ENCODE results near the gene TGFBR2. TPM values are rescaled to one million over a fixed set of nuclear protein-coding genes. Genes with fewer than 3 reads are reported as not detected.

The TGFBR2 gene
- 10 to 100 TPM; 47.3 to 50.5 TPM for total RNA-seq

- DNase-seq: peak; percentile 95
- Mint-ChIP-seq H3K9me3 (ENCODE audit: low read depth) (no peaks in the 10 kb centered on the region), H3K36me3 (peaks cover 23% of the 10 kb centered on the region), H3K4me1 (peaks cover 53% of the 10 kb centered on the region), H3K27me3 (no peaks in the 10 kb centered on the region), H3K27ac (peak within 1 kb of the TSS; percentile 99), H3K4me3 (peak within 1 kb of the TSS; percentile 91)
- ATAC-seq: peak; percentile 83
- CTCF ChIA-PET: interaction anchor here (0.8 to 2.8 kb wide), 9 partner anchors 9 to 171 kb away, joined by 3 to 18 read pairs (median 4); no protein-coding TSS in a partner anchor
Observed at GRCh38 chr3:30606301-30607031, at the start of gene TGFBR2. TSS of gene TGFBR2 (plus strand) at chr3:30606601. CDS start at chr3:30606884, 283 bp downstream.

- Mint-ChIP-seq H3K27me3 (no peaks in the 10 kb centered on the region), H3K36me3 (peaks cover 4% of the 10 kb centered on the region), H3K4me1 (peaks cover 2% of the 10 kb centered on the region), H3K9me3 (ENCODE audit: low read depth) (no peaks in the 10 kb centered on the region), H3K4me3 (no peak overlapping the region), H3K27ac (no peak overlapping the region)
- no peak for DNase-seq
- no peak for ATAC-seq
- CTCF ChIA-PET: interaction anchor here (1.1 kb wide), 1 partner anchor 136 kb away, joined by 3 read pairs; no protein-coding TSS in a partner anchor
Observed at GRCh38 chr3:30557746-30558303, 48.6 kb upstream of the TGFBR2 start.

- ATAC-seq: no peak
- no peaks in the 10 kb centered on the region for H3K27me3 Mint-ChIP-seq
- H3K4me1 Mint-ChIP-seq: no peaks in the 10 kb centered on the region
- no peak for DNase-seq
- H3K27ac Mint-ChIP-seq: no peak overlapping the region
- no peaks in the 10 kb centered on the region for H3K9me3 Mint-ChIP-seq (ENCODE audit: low read depth)
- peaks cover 2% of the 10 kb centered on the region for H3K36me3 Mint-ChIP-seq
- H3K4me3 Mint-ChIP-seq: no peak overlapping the region
- CTCF ChIA-PET: no interaction called here
Observed at GRCh38 chr3:30563956-30564355, 42.4 kb upstream of the TGFBR2 start.

- peaks cover 2% of the 10 kb centered on the region for H3K9me3 Mint-ChIP-seq (ENCODE audit: low read depth)
- DNase-seq (no peak), ATAC-seq (no peak)
- H3K27me3 Mint-ChIP-seq: no peaks in the 10 kb centered on the region
- H3K4me3 Mint-ChIP-seq: no peak overlapping the region
- H3K36me3 Mint-ChIP-seq: no peaks in the 10 kb centered on the region
- H3K27ac Mint-ChIP-seq: no peak overlapping the region
- H3K4me1 Mint-ChIP-seq: no peaks in the 10 kb centered on the region
- CTCF ChIA-PET: no interaction called here
Observed at GRCh38 chr3:30567139-30567753, 39.2 kb upstream of the TGFBR2 start.

- H3K4me1 Mint-ChIP-seq: peaks cover 2% of the 10 kb centered on the region
- peaks cover 1% of the 10 kb centered on the region for H3K9me3 Mint-ChIP-seq (ENCODE audit: low read depth)
- DNase-seq: no peak
- no peak overlapping the region for H3K4me3 Mint-ChIP-seq
- no peaks in the 10 kb centered on the region for H3K36me3 Mint-ChIP-seq
- CTCF ChIA-PET: no interaction called here
- no peak overlapping the region for H3K27ac Mint-ChIP-seq
- ATAC-seq: no peak
- no peaks in the 10 kb centered on the region for H3K27me3 Mint-ChIP-seq
Observed at GRCh38 chr3:30576946-30577345, 29.5 kb upstream of the TGFBR2 start.

GRCh38 chr3:30577788-30578187 is 28.6 kb upstream of the TGFBR2 start:
- CTCF ChIA-PET: no interaction called here
- no peak for ATAC-seq
- no peaks in the 10 kb centered on the region for H3K9me3 Mint-ChIP-seq (ENCODE audit: low read depth)
- no peaks in the 10 kb centered on the region for H3K27me3 Mint-ChIP-seq
- no peak overlapping the region for H3K27ac Mint-ChIP-seq
- H3K4me3 Mint-ChIP-seq: no peak overlapping the region
- no peak for DNase-seq
- no peaks in the 10 kb centered on the region for H3K36me3 Mint-ChIP-seq
- H3K4me1 Mint-ChIP-seq: peaks cover 2% of the 10 kb centered on the region

GRCh38 chr3:30578479-30578878 is 27.9 kb upstream of the TGFBR2 start:
- DNase-seq: no peak
- Mint-ChIP-seq H3K27ac (no peak overlapping the region), H3K9me3 (ENCODE audit: low read depth) (no peaks in the 10 kb centered on the region), H3K4me1 (peaks cover 2% of the 10 kb centered on the region), H3K27me3 (no peaks in the 10 kb centered on the region), H3K4me3 (no peak overlapping the region), H3K36me3 (no peaks in the 10 kb centered on the region)
- CTCF ChIA-PET: no interaction called here
- no peak for ATAC-seq

- CTCF ChIA-PET: interaction anchor here (0.6 to 1.8 kb wide), 3 partner anchors 61 to 1638 kb away, joined by 3 read pairs; no protein-coding TSS in a partner anchor
- no peaks in the 10 kb centered on the region for H3K36me3 Mint-ChIP-seq
- H3K27me3 Mint-ChIP-seq: no peaks in the 10 kb centered on the region
Observed at GRCh38 chr3:30578986-30579579, 27.3 kb upstream of the TGFBR2 start.

GRCh38 chr3:30581067-30581585 is 25.3 kb upstream of the TGFBR2 start:
- Mint-ChIP-seq H3K4me3 (no peak overlapping the region), H3K4me1 (peaks cover 2% of the 10 kb centered on the region), H3K36me3 (no peaks in the 10 kb centered on the region), H3K27ac (no peak overlapping the region), H3K27me3 (no peaks in the 10 kb centered on the region), H3K9me3 (ENCODE audit: low read depth) (no peaks in the 10 kb centered on the region)
- no peak for ATAC-seq
- CTCF ChIA-PET: interaction anchor here (1.5 kb wide), 1 partner anchor 9 kb away, joined by 3 read pairs; no protein-coding TSS in a partner anchor
- no peak for DNase-seq

More at GRCh38 chr3:30578986-30579579, 27.3 kb upstream of the TGFBR2 start:
- no peak for DNase-seq
- Mint-ChIP-seq H3K4me3 (no peak overlapping the region), H3K9me3 (ENCODE audit: low read depth) (no peaks in the 10 kb centered on the region), H3K27ac (no peak overlapping the region), H3K4me1 (peaks cover 2% of the 10 kb centered on the region)
- no peak for ATAC-seq

GRCh38 chr3:30581982-30582381 is 24.4 kb upstream of the TGFBR2 start:
- no peak for DNase-seq
- H3K27ac Mint-ChIP-seq: no peak overlapping the region
- no peak overlapping the region for H3K4me3 Mint-ChIP-seq
- H3K4me1 Mint-ChIP-seq: peaks cover 2% of the 10 kb centered on the region
- ATAC-seq: no peak
- H3K9me3 Mint-ChIP-seq (ENCODE audit: low read depth): no peaks in the 10 kb centered on the region
- H3K27me3 Mint-ChIP-seq: no peaks in the 10 kb centered on the region
- no peaks in the 10 kb centered on the region for H3K36me3 Mint-ChIP-seq
- CTCF ChIA-PET: no interaction called here

GRCh38 chr3:30583973-30584372 is 22.4 kb upstream of the TGFBR2 start:
- H3K36me3 Mint-ChIP-seq: no peaks in the 10 kb centered on the region
- CTCF ChIA-PET: no interaction called here
- no peak overlapping the region for H3K4me3 Mint-ChIP-seq
- H3K27me3 Mint-ChIP-seq: no peaks in the 10 kb centered on the region
- DNase-seq (no peak), ATAC-seq (no peak)
- no peaks in the 10 kb centered on the region for H3K9me3 Mint-ChIP-seq (ENCODE audit: low read depth)
- H3K4me1 Mint-ChIP-seq: no peaks in the 10 kb centered on the region
- H3K27ac Mint-ChIP-seq: no peak overlapping the region

GRCh38 chr3:30585654-30586053 is 20.7 kb upstream of the TGFBR2 start:
- Mint-ChIP-seq H3K4me1 (no peaks in the 10 kb centered on the region), H3K36me3 (no peaks in the 10 kb centered on the region), H3K27me3 (no peaks in the 10 kb centered on the region), H3K4me3 (no peak overlapping the region), H3K27ac (no peak overlapping the region), H3K9me3 (ENCODE audit: low read depth) (no peaks in the 10 kb centered on the region)
- DNase-seq (no peak), ATAC-seq (no peak)
- CTCF ChIA-PET: no interaction called here

GRCh38 chr3:30586096-30586805 is 20.1 kb upstream of the TGFBR2 start:
- ATAC-seq: no peak

More at GRCh38 chr3:30586096-30586805, 20.1 kb upstream of the TGFBR2 start:
- Mint-ChIP-seq H3K36me3 (no peaks in the 10 kb centered on the region), H3K4me3 (no peak overlapping the region), H3K27ac (no peak overlapping the region), H3K9me3 (ENCODE audit: low read depth) (no peaks in the 10 kb centered on the region), H3K27me3 (no peaks in the 10 kb centered on the region), H3K4me1 (no peaks in the 10 kb centered on the region)
- CTCF ChIA-PET: no interaction called here
- no peak for DNase-seq
